SKM-1 treated with dmso at 0.1 percent for 144 hours (cell line): ENCODE results near the gene RDH13.
A peak's percentile ranks its signal among the peaks of the same experiment; 100 is the strongest.
"Not testable (repeated sequence)": the region's sequence is repeated elsewhere in the genome, so short reads cannot be mapped to it uniquely, and the experiment has no call there.

Experiments
- DNase-seq: peaks from one replicate; lab custom pipeline; 2025; ENCODE audit not compliant: unreplicated experiment; lab: John Stamatoyannopoulos, UW

The RDH13 gene

GRCh38 chr19:55077106-55077505 is 14.2 kb upstream of the RDH13 start:
- DNase-seq = no peak

- DNase-seq = no peak
These were observed 13.4 kb upstream of the RDH13 start for GRCh38 chr19:55076321-55076720.

GRCh38 chr19:55075371-55075998 is 12.5 kb upstream of the RDH13 start, which contains the start of gene EPS8L1:
Gene EPS8L1, plus strand, starts transcription at chr19:55075869. Its CDS starts 576 bp downstream, at chr19:55076445.
- DNase-seq = peak; percentile 61

GRCh38 chr19:55071913-55072312 is 9.0 kb upstream of the RDH13 start:
- no peak for DNase-seq

GRCh38 chr19:55071129-55071502 is 8.2 kb upstream of the RDH13 start:
- DNase-seq = no peak

- DNase-seq = no peak
These were observed 7.6 kb upstream of the RDH13 start for GRCh38 chr19:55070466-55071128.

- no peak for DNase-seq
These were observed 6.9 kb upstream of the RDH13 start for GRCh38 chr19:55069865-55070197.

GRCh38 chr19:55068950-55069864 is 6.3 kb upstream of the RDH13 start:
- DNase-seq = no peak

- DNase-seq = no peak
These were observed 4.9 kb upstream of the RDH13 start for GRCh38 chr19:55067869-55068268.

- DNase-seq = no peak
These were observed 3.3 kb upstream of the RDH13 start for GRCh38 chr19:55066107-55066709.

- DNase-seq = not testable (repeated sequence)
These were observed 2.6 kb upstream of the RDH13 start for GRCh38 chr19:55065516-55065915.

- DNase-seq = no peak
These were observed 520 bp upstream of the RDH13 start for GRCh38 chr19:55063492-55063843.

GRCh38 chr19:55060287-55060686 is 2.7 kb downstream of the RDH13 start:
- not testable (repeated sequence) for DNase-seq

- DNase-seq = no peak
These were observed 4.0 kb downstream of the RDH13 start for GRCh38 chr19:55058781-55059610.

- DNase-seq = no peak
These were observed 6.1 kb downstream of the RDH13 start for GRCh38 chr19:55056827-55057226.

- DNase-seq = no peak
These were observed 9.2 kb downstream of the RDH13 start for GRCh38 chr19:55053735-55054134.

- no peak for DNase-seq
These were observed 12.0 kb downstream of the RDH13 start for GRCh38 chr19:55050749-55051532.

- DNase-seq = no peak
These were observed 14.5 kb downstream of the RDH13 start for GRCh38 chr19:55048446-55048845.

GRCh38 chr19:55047951-55048350 is 15.0 kb downstream of the RDH13 start:
- no peak for DNase-seq
